ENCODE data around the gene ALG14.

The ALG14 gene

GRCh38 chr1:94989398-94989797, 83.4 kb downstream of the ALG14 start:
- H3K4me3 ChIP-seq (ENCODE audit: low read depth, low read length), result no peak overlapping the region
- TF ChIP-seq, protein P1, sequence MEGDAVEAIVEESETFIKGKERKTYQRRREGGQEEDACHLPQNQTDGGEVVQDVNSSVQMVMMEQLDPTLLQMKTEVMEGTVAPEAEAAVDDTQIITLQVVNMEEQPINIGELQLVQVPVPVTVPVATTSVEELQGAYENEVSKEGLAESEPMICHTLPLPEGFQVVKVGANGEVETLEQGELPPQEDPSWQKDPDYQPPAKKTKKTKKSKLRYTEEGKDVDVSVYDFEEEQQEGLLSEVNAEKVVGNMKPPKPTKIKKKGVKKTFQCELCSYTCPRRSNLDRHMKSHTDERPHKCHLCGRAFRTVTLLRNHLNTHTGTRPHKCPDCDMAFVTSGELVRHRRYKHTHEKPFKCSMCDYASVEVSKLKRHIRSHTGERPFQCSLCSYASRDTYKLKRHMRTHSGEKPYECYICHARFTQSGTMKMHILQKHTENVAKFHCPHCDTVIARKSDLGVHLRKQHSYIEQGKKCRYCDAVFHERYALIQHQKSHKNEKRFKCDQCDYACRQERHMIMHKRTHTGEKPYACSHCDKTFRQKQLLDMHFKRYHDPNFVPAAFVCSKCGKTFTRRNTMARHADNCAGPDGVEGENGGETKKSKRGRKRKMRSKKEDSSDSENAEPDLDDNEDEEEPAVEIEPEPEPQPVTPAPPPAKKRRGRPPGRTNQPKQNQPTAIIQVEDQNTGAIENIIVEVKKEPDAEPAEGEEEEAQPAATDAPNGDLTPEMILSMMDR (IDR thresholded peaks at IDR 0.05; ENCODE audit: low read depth, low read length), result no peak
- H3K27ac ChIP-seq, result no peak overlapping the region
- H3K9me3 ChIP-seq (ENCODE audit: severe bottlenecking), result no peaks in the 10 kb centered on the region
- no peak for DNase-seq
- no peaks in the 10 kb centered on the region for H3K27me3 ChIP-seq (ENCODE audit: insufficient read depth, low read depth, severe bottlenecking)
- H3K36me3 ChIP-seq, result no peaks in the 10 kb centered on the region

DNA sequence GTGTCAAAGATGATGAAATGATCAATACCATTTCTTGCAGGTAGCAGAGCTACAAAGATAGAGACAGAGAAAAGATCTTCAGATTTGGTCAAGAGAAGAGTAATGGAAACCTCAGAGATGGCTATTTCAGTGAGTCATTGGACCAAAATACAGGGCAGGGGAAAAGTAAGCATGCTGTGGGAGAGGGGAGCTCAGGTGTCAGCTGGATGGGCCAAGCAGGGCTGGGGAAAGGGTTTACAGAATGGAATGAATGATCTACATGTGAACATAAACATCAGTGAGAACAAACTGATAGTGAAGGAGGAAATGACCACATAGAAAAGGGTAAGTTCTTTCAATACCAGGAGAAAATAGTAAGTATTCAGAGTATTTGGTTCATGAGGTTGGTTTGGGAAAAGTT, 84.4 kb downstream of the ALG14 start:
- H3K27ac ChIP-seq, result no peak overlapping the region
- no peak overlapping the region for H3K4me3 ChIP-seq (ENCODE audit: low read depth, low read length)
- TF ChIP-seq, protein P1 (IDR thresholded peaks at IDR 0.05; ENCODE audit: low read depth, low read length), result no peak
- DNase-seq, result no peak
- H3K27me3 ChIP-seq (ENCODE audit: insufficient read depth, low read depth, severe bottlenecking), result no peaks in the 10 kb centered on the region
- H3K36me3 ChIP-seq, result no peaks in the 10 kb centered on the region
- H3K9me3 ChIP-seq (ENCODE audit: severe bottlenecking), result no peaks in the 10 kb centered on the region

DNA sequence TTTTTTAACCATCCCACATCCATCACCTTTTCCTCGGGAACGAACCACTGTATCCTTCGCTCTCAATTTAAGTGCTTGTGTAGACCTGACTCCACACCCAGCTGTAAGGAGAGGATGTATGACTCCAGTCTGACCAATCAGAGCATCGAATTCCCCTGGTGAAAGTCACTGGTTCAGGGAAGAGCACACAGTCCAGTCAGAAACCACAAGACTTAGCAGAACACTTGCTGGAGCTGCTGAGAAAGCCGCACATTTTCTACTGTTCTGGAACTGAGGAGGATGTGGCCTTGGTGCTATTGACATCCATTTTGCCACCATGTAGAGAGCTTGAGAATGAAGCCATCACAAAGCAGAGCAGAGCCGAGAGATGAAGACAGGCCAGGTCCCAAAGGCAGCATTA, 86.0 kb downstream of the ALG14 start:
- Histone ChIP-seq H3K36me3 (no peaks in the 10 kb centered on the region), H3K27me3 (ENCODE audit: insufficient read depth, low read depth, severe bottlenecking) (no peaks in the 10 kb centered on the region), H3K4me3 (ENCODE audit: low read depth, low read length) (no peak overlapping the region), H3K27ac (no peak overlapping the region), H3K9me3 (ENCODE audit: severe bottlenecking) (no peaks in the 10 kb centered on the region)
- no peak for DNase-seq
- TF ChIP-seq, protein P1 (IDR thresholded peaks at IDR 0.05; ENCODE audit: low read depth, low read length), result no peak

DNA sequence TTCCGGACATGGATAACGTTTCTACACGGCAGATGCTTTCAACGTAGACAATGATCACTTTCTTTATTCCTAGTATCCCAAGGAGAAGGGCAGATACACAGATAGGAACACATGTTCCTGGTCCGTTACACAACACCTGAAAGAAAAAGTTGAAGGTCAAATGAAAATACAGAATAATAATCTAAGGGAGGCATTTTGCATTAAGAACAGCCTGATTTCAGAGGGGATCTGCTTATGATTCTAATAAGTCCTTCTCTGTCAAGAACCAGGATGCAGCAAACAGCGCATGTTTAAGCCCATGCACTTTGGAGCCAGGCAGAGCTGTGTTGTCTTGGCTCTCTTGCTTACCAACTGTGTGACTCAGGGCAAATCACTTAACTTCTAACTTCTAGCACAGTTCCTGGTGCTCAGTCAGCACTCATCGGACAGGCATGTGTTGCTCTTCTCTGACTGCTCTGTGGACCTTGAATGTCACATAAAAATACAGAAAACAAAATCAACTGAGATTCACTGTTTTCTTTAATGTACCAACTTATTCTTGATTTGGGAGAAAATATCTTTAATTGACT, 89.5 kb downstream of the ALG14 start:
- DNase-seq, result no peak
- no peaks in the 10 kb centered on the region for H3K36me3 ChIP-seq
- no peak overlapping the region for H3K4me3 ChIP-seq (ENCODE audit: low read depth, low read length)
- no peak overlapping the region for H3K27ac ChIP-seq
- TF ChIP-seq, protein P1 (IDR thresholded peaks at IDR 0.05; ENCODE audit: low read depth, low read length), result no peak
- no peaks in the 10 kb centered on the region for H3K27me3 ChIP-seq (ENCODE audit: insufficient read depth, low read depth, severe bottlenecking)
- H3K9me3 ChIP-seq (ENCODE audit: severe bottlenecking), result no peaks in the 10 kb centered on the region

DNA sequence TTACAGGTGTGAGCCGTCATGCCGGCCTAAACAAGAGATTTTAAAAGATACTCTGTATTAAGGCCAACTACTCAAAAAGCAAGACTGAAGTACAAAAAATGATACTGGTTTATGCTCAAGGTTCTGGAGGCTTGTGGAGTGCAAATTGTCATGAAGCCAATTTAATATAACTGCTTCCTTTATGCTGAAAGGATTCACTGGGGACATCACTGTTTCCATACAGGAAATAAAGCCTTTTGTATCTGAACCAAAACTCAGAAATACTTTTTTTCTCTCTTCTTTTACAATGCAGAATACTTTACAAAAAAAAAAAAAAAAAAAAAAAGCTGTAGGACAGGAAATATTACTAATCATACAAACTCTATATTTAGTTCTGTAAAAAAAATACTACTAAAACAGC, 90.4 kb downstream of the ALG14 start:
- Histone ChIP-seq H3K4me3 (ENCODE audit: low read depth, low read length) (no peak overlapping the region), H3K36me3 (no peaks in the 10 kb centered on the region), H3K9me3 (ENCODE audit: severe bottlenecking) (no peaks in the 10 kb centered on the region), H3K27me3 (ENCODE audit: insufficient read depth, low read depth, severe bottlenecking) (no peaks in the 10 kb centered on the region), H3K27ac (no peak overlapping the region)
- TF ChIP-seq, protein P1 (IDR thresholded peaks at IDR 0.05; ENCODE audit: low read depth, low read length), result no peak
- DNase-seq, result no peak

DNA sequence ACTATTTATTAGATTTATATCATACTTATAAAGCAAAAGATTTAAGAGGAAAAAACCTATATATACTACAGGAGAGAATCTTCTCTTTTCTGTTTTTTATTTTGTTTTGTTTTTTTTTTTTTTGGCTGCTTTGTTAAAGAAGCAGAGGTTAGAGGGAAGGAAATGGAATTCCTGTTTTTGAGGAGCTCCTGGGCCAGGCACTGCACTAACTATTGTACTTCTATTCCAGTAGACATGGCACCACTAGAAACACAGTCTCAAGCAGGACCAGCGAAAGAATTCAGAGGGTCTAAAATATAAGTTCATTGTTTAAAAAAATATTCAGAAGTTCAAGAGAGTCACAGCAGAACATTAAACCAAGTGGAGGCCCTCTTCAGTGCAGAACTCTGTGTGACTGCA, 91.2 kb downstream of the ALG14 start:
- H3K27me3 ChIP-seq (ENCODE audit: insufficient read depth, low read depth, severe bottlenecking), result no peaks in the 10 kb centered on the region
- TF ChIP-seq, protein P1 (IDR thresholded peaks at IDR 0.05; ENCODE audit: low read depth, low read length), result no peak
- no peaks in the 10 kb centered on the region for H3K9me3 ChIP-seq (ENCODE audit: severe bottlenecking)
- H3K4me3 ChIP-seq (ENCODE audit: low read depth, low read length), result no peak overlapping the region
- H3K27ac ChIP-seq, result no peak overlapping the region
- no peaks in the 10 kb centered on the region for H3K36me3 ChIP-seq
- DNase-seq, result no peak

Data from WERI-Rb-1 (cell line).